Stimulated activated CD4-positive, alpha-beta T cell treated with anti-CD3 and anti-CD28 coated beads, Interleukin-4, amount 100 ng/mL, for 4 hours (primary cell): ENCODE data around the gene CRACR2B.

ENCODE experiments used
- DNase-seq, 2 experiments: peaks; one replicate each; pipeline ENCODE4 v3.0.0-alpha.2; 2020

Gene CRACR2B

GRCh38 chr11:870127-870413, 42.4 kb downstream of the CRACR2B start:
- no peak for DNase-seq

DNA sequence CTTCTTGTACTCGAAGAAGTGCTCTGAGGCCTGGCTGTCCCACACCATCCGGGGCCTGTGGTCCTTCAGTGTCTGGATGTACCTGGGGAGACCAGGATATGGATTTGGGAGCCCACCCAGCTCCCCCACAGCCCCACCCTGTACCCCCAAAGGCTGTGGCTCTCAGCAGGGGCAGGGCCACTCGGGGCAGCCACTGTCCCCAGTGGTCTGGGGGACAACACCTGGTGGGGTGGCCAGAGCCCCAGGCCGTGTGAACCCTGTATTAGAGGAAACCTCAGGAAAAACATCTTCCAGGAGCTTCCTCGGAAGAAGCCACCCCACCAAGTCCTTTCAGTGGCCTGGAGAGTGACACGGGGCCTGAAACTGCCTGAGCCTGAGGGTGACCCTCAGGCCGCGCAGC, 42.7 kb downstream of the CRACR2B start:
- no peak for DNase-seq

DNA sequence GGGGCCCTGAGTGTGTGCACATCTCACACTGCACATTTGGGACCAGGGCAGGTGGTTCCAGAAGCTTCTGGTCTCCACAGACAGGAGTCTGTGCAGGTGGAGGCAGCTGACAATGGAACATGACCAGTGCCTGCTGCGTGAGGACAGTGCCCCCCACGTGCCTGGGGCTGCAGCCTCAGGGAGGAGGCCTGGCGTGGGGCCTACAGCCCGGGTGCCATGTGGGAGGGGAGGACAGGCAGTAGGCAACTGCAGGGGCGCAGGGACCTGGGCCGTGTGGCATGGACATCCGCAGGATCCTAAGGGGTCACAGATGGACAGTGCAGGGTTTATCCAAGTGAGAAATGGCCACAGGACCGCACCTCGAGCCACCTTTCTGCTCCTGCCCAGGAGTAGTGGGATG, 43.8 kb downstream of the CRACR2B start:
- DNase-seq, result no peak

DNA sequence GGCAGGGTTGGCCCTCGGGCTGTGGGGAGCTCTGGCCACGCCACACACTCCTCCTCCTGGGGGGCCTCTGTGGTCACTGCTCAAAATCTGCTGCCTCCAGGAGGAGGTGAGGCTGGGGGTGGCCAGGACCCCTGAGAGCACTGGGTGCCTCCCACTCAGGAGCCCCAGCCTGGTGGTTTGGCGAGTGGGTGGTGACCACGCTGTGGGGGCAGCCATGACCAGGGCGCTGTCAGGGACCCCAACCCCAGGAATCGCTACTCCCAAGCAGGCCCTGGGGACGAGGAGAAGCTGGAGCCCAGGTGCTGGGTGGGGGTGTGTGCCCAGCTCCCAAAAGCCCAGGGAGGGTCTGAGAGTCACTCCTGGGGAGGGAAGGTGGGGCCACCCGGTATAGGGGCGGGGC, 45.1 kb downstream of the CRACR2B start:
- no peak for DNase-seq

DNA sequence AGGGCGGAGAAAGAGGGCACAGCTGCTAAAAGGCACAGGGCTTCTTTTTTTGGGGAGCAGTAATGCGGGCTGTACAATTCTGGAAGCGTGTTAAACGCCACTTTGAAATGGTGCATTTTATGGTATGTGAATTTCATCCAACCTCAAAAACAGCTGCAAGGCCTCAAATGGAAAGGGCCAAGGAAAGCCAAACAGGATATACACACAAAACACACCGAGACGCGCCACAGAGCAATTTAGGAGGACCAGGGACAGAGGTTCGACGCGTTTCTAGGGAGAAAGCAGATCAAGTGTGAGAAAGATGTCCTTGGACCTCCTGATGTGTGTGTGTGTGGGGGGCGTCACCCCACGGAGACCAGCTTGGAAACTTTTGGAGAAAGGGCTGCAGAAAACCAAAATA, 46.0 kb downstream of the CRACR2B start:
- no peak for DNase-seq

GRCh38 chr11:875203-875602, 47.5 kb downstream of the CRACR2B start:
- no peak for DNase-seq

DNA sequence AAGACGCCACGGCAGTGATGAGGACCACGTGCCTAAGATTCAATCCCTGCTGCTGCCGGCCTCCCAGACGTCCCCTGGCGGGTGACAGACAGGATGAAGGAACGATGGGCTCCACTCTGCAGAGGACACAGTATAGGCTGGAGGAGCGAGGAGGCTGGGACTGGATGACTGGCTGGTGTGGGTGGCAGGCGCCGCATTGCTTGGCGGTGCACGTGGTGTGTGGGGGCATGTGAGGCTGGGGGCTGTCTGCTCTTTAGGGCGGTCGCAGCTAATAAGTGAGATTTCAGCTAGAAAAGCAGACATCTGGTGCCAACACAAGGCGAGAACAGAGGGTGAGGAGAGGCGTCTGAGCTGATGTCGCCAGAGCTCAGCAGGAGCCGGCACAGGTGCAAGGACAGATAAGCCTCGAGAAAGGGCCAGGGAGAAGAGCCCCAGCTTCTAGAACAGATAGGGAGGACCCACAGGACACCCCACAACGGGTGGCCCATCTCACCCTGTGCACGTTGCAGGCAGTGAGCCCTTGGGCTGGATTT, 48.1 kb downstream of the CRACR2B start:
- DNase-seq, result no peak

DNA sequence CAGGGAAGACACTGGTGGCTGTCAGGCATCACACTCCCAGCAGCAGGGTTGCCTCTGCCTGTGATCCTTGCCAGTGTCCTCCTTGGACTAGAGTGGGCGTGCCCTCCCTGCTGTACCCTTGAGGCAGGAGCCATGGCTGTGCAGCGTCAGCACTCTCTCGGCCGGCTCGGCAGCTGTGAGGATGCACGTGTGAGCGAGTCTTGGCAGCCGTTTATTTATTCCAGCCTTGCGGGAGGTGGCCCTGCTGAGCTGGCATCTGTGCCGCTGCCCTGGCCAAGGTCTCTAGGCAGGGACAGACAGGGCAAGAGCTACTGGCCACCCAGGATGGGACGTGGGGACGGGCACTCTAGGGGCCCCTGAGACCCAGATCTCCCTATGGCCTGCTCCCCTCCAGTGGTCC, 48.8 kb downstream of the CRACR2B start:
- no peak for DNase-seq

DNA sequence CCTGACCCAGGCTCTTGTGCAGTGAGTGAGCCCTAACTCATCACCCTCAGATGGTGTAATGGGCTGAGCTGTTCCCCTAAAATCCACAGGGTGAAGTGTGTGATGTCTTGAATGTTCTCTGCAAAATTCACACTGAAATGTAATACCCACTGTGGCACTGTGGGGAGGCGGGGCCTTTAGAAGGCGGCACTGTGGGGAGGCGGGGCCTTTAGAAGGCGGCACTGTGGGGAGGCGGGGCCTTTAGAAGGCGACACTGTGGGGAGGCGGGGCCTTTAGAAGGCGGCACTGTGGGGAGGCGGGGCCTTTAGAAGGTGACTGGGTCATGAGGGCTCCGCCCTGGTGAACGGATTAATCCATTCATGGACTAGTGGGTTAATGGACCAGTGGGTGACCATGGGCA, 49.8 kb downstream of the CRACR2B start:
- DNase-seq, result no peak

GRCh38 chr11:880447-880846, 52.7 kb downstream of the CRACR2B start:
- no peak for DNase-seq
